Measurements from ENCODE around the gene NFIX.

GRCh38 chr19:13094771-13095392 lies 99.6 kb downstream of the NFIX start:
- no peak for TF ChIP-seq CTCF (conservative IDR thresholded peaks at IDR 0.05; ENCODE audit: low read depth, low read length)
- no peak for TF ChIP-seq EZH2 (IDR thresholded peaks at IDR 0.05; ENCODE audit: borderline replicate concordance, low read depth, low read length, poor library complexity, severe bottlenecking)

Data from A673 (cell line).